Endometrial microvascular endothelial cells (primary cell): ENCODE results near the gene PSMD1. TPM values are rescaled to one million over a fixed set of nuclear protein-coding genes. Genes with fewer than 3 reads are reported as not detected.

Source experiments
- in situ Hi-C: cut with HindIII; loops from 2 replicates; pipeline ENCODE4 v1.10.0; 2017; ENCODE audit warnings: low sequenced_read_pairs, low pct_unique_long_range_greater_than_20kb; ENCODE audit errors: inconsistent ontology term
- total RNA-seq: library from RNA; depleted of rRNA; stranded (reverse); fragments of >200 nt; gene quantifications from one replicate; pipeline ENCODE4 v1.2.3, GENCODE V29; 2015; ENCODE audit errors: inconsistent ontology term

Gene PSMD1
- total RNA-seq, 1 donor from 2014 or later: 169 TPM

DNA sequence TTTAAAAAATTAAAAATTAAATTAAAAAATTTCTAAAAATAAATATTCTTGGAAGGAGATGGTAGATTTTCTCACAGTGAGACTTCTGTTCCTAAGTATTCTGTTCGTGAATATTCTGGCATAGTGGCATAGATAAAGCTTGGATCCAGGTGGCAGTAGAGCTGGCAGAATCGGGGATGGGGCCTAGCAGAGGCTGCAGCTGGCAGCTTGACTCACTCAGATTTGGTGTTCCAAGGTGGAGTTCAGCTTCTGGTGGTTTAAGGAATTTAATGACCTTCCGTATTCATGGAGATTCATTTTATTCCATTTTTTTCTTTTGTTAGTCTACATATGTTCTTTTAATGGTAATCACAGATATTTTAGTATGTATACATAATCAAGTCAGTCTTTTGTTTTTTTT is 161.7 kb downstream of the PSMD1 start:
- in situ Hi-C loops: no loop called here

DNA sequence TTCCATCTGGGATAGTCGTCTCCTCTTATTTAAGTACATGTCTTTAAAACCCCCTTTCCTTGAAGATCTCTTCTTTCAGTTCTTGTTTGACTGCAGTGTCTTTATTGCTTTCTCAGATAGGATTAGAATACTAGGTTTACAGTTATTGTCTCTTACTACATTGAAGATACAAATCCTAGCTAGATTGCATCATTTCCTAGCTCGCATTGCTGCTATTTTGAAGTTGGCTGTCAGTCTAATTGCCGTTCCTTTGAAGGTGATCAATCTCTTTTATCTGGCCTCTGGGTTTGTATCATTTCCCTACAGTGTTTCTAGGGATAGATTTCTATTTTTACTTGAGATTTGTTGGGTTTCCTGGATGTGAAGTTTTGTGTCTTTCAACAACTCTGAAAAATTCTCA is 162.6 kb downstream of the PSMD1 start:
- in situ Hi-C loops: no loop called here

DNA sequence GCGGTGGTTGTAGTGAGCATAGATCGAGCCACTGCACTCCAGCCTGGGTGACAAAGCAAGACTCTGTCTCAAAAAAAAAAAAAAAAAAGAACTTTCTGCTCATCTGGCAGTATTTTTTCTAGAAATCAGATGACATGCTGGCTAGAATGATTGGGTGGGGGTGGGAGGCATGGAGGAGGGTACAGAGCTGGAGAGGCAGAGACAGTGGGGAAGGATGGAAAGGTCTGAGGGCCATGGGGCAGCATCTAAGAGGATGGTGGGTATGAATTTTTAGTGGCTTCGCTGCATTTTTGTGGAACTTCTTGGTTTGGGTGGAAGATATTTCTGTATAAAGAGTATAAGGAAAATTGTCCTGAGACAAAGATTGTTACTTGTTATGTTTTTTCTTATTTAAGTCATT is 165.1 kb downstream of the PSMD1 start:
- in situ Hi-C loops: no loop called here

Other genes starting within 250 kb of the PSMD1 start
- 1.5 TPM for gene ITM2C, start 191.9 kb upstream of the PSMD1 start, total RNA-seq
- not detected for gene GPR55, start 131.6 kb upstream of the PSMD1 start, total RNA-seq
- gene SPATA3, start 60.7 kb upstream of the PSMD1 start, total RNA-seq: not detected
- gene C2orf72, start 19.3 kb upstream of the PSMD1 start, total RNA-seq: not detected
- gene HTR2B, start 68.2 kb downstream of the PSMD1 start, total RNA-seq: 2.0 TPM
- 76.7 TPM for gene ARMC9, start 141.8 kb downstream of the PSMD1 start, total RNA-seq